GM06990 (cell line): Measurements from ENCODE around the gene TRMT2A.

ENCODE experiments used
- DNase-seq: peaks from one replicate; pipeline ENCODE4 v3.0.0-alpha.2; 2011; ENCODE audit not compliant: insufficient read length; ENCODE audit errors: extremely low read depth
- H3K27me3 ChIP-seq: replicated peaks from 2 replicates; pipeline ENCODE4 v1.6.0; 2011; ENCODE audit warnings: low read length; ENCODE audit not compliant: control insufficient read depth, insufficient read depth
- H3K36me3 ChIP-seq: 2 replicates; pipeline ENCODE4 v1.5.1; 2011; ENCODE audit warnings: low read length; ENCODE audit not compliant: control insufficient read depth, insufficient read depth
- H3K4me3 ChIP-seq: replicated peaks from 2 replicates; pipeline ENCODE4 v1.5.1; 2011; ENCODE audit warnings: low read depth, mild to moderate bottlenecking, control low read depth, low read length
- CTCF ChIP-seq: IDR thresholded peaks from 2 replicates; pipeline ENCODE4 v1.5.1; 2011; ENCODE audit warnings: low read length, control low read depth, mild to moderate bottlenecking, inconsistent platforms; ENCODE audit not compliant: insufficient read depth, poor library complexity, severe bottlenecking

The TRMT2A gene

GRCh38 chr22:20093418-20094196, 23.4 kb downstream of the TRMT2A start:
- no peak for TF ChIP-seq CTCF
- H3K36me3 ChIP-seq = peaks cover 37% of the 10 kb centered on the region

DNA sequence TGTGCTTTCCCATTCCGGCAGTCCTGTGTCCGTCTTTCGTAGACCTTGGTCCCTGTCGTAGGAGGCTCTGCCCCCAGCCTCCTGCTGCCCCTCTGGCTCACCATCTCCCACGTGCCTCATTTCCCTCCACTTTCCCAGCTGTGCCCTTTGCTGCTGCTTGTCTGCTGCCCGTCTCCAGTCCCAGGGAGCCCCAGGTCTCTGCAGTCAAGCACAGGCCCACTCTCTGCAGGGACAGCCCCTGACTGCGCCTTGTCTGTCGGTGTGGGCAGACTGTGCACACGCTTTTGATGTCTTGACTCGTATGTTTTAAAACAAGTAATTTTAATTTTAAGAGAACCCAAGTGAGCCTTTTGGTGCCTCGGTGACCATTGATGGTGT, 24.6 kb downstream of the TRMT2A start:
- no peak for TF ChIP-seq CTCF
- peaks cover 44% of the 10 kb centered on the region for H3K36me3 ChIP-seq
- H3K4me3 ChIP-seq = no peak overlapping the region
- no peaks in the 10 kb centered on the region for H3K27me3 ChIP-seq
- no peak for DNase-seq

More at GRCh38 chr22:20093418-20094196, 23.4 kb downstream of the TRMT2A start:
- no peaks in the 10 kb centered on the region for H3K27me3 ChIP-seq
- DNase-seq = no peak
- H3K4me3 ChIP-seq = no peak overlapping the region

DNA sequence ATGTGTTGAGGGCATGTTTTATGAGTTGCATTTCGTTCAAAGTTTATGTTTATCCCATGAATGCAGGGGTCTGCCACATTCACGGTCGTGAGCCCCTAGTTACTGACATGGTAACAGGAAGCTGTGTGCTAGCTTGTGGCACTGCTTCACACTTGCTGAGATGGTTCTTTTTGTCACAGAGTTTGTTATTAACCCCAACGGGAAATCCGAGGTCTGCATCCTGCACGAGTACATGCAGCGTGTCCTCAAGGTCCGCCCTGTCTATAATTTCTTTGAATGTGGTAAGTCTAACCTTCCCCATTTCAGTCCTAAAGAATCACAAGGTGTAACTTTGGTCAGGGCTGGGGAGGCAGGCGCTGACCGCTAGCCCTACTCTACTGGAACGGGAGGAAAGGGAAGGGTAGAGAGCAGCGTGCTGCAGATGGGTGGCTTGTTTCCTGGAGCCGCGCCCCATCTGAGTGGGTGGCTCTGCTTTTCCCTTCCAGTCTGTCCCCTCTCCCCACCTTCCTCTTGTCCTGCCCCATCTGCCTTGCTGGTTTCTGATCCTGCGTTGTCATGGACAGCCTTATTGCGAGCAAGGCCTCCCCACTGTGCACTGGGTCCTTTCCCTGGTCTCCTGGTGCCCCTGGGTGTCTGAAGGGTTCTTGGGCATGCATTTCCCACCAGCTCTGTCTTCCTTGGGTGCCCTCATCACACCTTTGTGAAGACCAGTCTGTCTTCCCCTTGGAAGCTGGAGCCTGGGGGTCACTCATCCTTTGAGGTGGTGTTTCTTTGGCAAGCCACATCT, 25.1 kb downstream of the TRMT2A start:
- DNase-seq = no peak
- Histone ChIP-seq H3K27me3 (no peaks in the 10 kb centered on the region), H3K4me3 (no peak overlapping the region), H3K36me3 (peaks cover 49% of the 10 kb centered on the region)
- TF ChIP-seq CTCF = no peak

DNA sequence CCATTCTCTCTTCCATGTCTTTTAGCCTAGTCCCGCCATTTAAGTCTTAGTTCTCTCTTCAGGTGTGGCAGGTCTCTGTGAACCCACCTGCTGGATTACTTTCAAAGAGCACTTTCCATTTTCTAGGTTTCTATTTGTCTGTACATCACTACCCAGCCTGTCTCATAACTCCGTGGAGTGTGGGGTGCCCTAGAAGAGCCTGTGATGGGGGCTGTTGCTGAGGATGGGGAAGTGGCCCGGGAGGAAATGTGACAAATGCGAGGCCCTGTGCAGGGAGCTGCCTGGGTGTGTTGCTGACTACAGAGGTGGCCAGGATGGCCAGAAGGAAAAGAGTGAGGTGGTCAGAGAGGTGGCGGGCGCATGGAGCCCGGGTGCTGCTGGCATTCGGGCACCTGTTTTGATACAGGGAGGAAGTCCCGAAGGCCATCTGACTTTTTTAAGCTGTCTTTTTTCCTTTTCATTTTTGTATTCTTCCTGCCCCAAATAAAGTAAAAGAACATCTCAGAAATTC, 26.2 kb downstream of the TRMT2A start:
- Histone ChIP-seq H3K27me3 (no peaks in the 10 kb centered on the region), H3K36me3 (peaks cover 54% of the 10 kb centered on the region), H3K4me3 (no peak overlapping the region)
- no peak for DNase-seq
- no peak for TF ChIP-seq CTCF

DNA sequence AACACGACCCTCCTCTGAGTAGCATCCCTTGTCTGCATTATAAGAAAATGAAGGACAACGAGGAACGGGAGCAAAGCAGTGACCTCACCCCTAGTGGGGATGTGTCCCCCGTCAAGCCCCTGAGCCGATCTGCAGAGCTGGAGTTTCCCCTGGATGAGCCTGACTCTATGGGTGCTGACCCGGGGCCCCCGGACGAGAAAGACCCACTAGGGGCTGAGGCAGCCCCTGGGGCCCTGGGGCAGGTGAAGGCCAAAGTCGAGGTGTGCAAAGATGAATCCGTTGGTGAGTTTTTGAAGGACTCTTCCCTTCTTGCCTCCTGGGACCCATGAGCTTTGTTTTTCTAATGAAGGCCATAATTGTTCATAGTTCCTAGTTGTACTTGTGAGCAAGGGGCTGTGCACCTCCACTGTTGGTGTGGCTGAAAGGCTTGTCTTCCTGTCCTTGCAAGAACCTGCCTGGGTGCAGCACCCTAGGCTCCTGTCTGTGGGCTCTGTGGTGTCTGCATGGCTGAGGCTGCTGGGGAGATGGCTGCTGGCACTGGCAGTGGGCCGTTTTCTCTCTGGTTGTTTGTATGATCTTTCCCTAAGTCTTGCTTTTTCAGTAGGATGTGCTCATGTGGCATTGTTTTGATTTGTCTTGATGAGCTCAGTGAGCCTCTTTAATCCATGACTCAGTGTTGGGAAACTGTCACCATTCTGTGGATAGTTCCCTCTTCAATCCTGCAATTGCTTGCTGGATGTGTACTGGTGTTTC, 26.9 kb downstream of the TRMT2A start:
- DNase-seq = no peak
- Histone ChIP-seq H3K36me3 (peaks cover 54% of the 10 kb centered on the region), H3K27me3 (no peaks in the 10 kb centered on the region), H3K4me3 (no peak overlapping the region)
- no peak for TF ChIP-seq CTCF
